NB4 (cell line): ENCODE data around the gene PRKAR1B.

ENCODE experiments used
- MYC ChIP-seq: IDR thresholded peaks from 2 replicates; pipeline ENCODE4 v1.6.1; 2011; ENCODE audit warnings: low read depth, low read length
- TF ChIP-seq, protein P1 (sequence below): IDR thresholded peaks from one replicate; pipeline ENCODE4 v1.5.1; 2012; ENCODE audit warnings: low read depth, low read length

DNA sequence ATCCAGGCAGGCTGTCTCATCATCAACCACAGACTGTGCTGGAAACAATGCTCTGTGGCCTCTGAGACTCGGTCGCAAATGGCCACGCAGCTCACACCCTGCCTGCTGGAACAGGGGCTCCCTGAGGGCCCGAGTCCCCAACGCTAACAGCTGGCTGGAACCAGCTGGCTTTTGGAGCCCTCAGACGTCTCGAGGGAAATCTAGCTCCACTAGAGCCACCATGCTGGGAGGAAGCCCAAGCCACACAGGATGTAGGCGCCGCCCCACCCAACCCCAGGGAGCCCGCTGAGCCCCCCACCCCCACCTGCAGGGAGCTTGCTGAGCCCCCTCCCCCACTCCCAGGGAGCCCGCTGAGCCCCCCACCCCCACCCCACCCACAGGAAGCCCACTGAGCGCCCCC lies 186.1 kb downstream of the PRKAR1B start:
- TF ChIP-seq, protein P1, sequence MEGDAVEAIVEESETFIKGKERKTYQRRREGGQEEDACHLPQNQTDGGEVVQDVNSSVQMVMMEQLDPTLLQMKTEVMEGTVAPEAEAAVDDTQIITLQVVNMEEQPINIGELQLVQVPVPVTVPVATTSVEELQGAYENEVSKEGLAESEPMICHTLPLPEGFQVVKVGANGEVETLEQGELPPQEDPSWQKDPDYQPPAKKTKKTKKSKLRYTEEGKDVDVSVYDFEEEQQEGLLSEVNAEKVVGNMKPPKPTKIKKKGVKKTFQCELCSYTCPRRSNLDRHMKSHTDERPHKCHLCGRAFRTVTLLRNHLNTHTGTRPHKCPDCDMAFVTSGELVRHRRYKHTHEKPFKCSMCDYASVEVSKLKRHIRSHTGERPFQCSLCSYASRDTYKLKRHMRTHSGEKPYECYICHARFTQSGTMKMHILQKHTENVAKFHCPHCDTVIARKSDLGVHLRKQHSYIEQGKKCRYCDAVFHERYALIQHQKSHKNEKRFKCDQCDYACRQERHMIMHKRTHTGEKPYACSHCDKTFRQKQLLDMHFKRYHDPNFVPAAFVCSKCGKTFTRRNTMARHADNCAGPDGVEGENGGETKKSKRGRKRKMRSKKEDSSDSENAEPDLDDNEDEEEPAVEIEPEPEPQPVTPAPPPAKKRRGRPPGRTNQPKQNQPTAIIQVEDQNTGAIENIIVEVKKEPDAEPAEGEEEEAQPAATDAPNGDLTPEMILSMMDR: no peak
- TF ChIP-seq MYC: no peak
